Liver (tissue), 9 donors: ENCODE results near the gene HGS. TPM values are rescaled to one million over a fixed set of nuclear protein-coding genes. Genes with fewer than 3 reads are reported as not detected.

Experiments used
- DNase-seq: peaks from one replicate; pipeline ENCODE4 v3.0.0-alpha.2; 2017; ENCODE audit warnings: low spot score
- H3K27ac ChIP-seq, 2 donors: one replicate each; pipeline ENCODE4 v1.7.0; 2013; ENCODE audit warnings: inconsistent platforms in 2 of 2, low read length in 2 of 2, control low read depth in 1 of 2, low read depth in 1 of 2, mild to moderate bottlenecking in 1 of 2
- H3K27me3 ChIP-seq, 4 donors: one replicate each; pipeline versions ENCODE4 v1.6.1 to v1.7.0; 2013; ENCODE audit warnings: low read length in 3 of 4, inconsistent platforms in 1 of 4, mild to moderate bottlenecking in 1 of 4, moderate library complexity in 1 of 4; ENCODE audit not compliant: control insufficient read depth in 4 of 4, insufficient read depth in 4 of 4
- H3K36me3 ChIP-seq, 4 donors: one replicate each; pipeline versions ENCODE4 v1.6.1 to v1.7.0; 2013; ENCODE audit warnings: low read length in 3 of 4, mild to moderate bottlenecking in 3 of 4, low read depth in 1 of 4, moderate library complexity in 1 of 4; ENCODE audit not compliant: control insufficient read depth in 4 of 4, insufficient read depth in 3 of 4
- H3K4me1 ChIP-seq, 4 donors: one replicate each; pipeline versions ENCODE4 v1.6.1 to v1.7.0; 2013; ENCODE audit warnings: low read length in 3 of 4, mild to moderate bottlenecking in 3 of 4, moderate library complexity in 1 of 4; ENCODE audit not compliant: control insufficient read depth in 4 of 4, insufficient read depth in 4 of 4
- H3K4me3 ChIP-seq, 3 donors: one replicate each; pipeline versions ENCODE4 v1.6.1 to v1.7.0; 2013; ENCODE audit warnings: low read length in 3 of 3, control low read depth in 1 of 3, low read depth in 1 of 3, mild to moderate bottlenecking in 1 of 3
- H3K9ac ChIP-seq, 2 donors: one replicate each; pipeline ENCODE4 v1.7.0; 2013; ENCODE audit warnings: low read length in 2 of 2, mild to moderate bottlenecking in 2 of 2, moderate library complexity in 2 of 2, control low read depth in 1 of 2, low read depth in 1 of 2
- H3K9me3 ChIP-seq, 4 donors: one replicate each; pipeline versions ENCODE4 v1.6.1 to v1.7.0; 2013; ENCODE audit warnings: low read length in 3 of 4; ENCODE audit not compliant: control insufficient read depth in 4 of 4
- ATF3 ChIP-seq: IDR thresholded peaks from 2 replicates; pipeline ENCODE4 v1.6.1; 2016; ENCODE audit warnings: antibody characterized with exemption
- CTCF ChIP-seq: fragments of 150-350 bp; IDR thresholded peaks from 2 replicates; pipeline ENCODE4 v1.5.1; 2017; ENCODE audit warnings: improper control_type of control experiment, low read depth, low read length; ENCODE audit not compliant: missing input control
- EGR1 ChIP-seq, 2 donors: IDR thresholded peaks; 2 replicates each; pipeline ENCODE4 v1.6.1; 2016 to 2018; ENCODE audit warnings: antibody characterized with exemption in 2 of 2, low read depth in 2 of 2
- FOXA1 ChIP-seq: IDR thresholded peaks from 2 replicates; pipeline ENCODE4 v1.6.1; 2016; ENCODE audit warnings: antibody characterized with exemption
- FOXA2 ChIP-seq: IDR thresholded peaks from 2 replicates; pipeline ENCODE4 v1.6.1; 2016; ENCODE audit warnings: antibody characterized with exemption
- GABPA ChIP-seq, 2 donors: IDR thresholded peaks in 1 of 2; conservative IDR thresholded peaks in 1 of 2; 2 replicates each; pipeline ENCODE4 v1.6.1; 2016; ENCODE audit warnings: antibody characterized with exemption in 2 of 2, mild to moderate bottlenecking in 1 of 2, moderate library complexity in 1 of 2
- HNF4A ChIP-seq, 2 donors: conservative IDR thresholded peaks; 2 replicates each; pipeline ENCODE4 v1.6.1; 2016; ENCODE audit warnings: antibody characterized with exemption in 2 of 2, mild to moderate bottlenecking in 2 of 2
- HNF4G ChIP-seq: IDR thresholded peaks from 2 replicates; pipeline ENCODE4 v1.6.1; 2016; ENCODE audit warnings: antibody characterized with exemption
- JUND ChIP-seq, 2 donors: IDR thresholded peaks; 2 replicates each; pipeline ENCODE4 v1.6.1; 2016; ENCODE audit warnings: antibody characterized with exemption in 2 of 2
- MAX ChIP-seq: IDR thresholded peaks from 2 replicates; pipeline ENCODE4 v1.6.1; 2016; ENCODE audit warnings: antibody characterized with exemption
- NR2F2 ChIP-seq: IDR thresholded peaks from 2 replicates; pipeline ENCODE4 v1.6.1; 2016; ENCODE audit warnings: antibody characterized with exemption
- RAD21 ChIP-seq, 2 donors: IDR thresholded peaks; 2 replicates each; pipeline ENCODE4 v1.6.1; 2016; ENCODE audit warnings: antibody characterized with exemption in 2 of 2, mild to moderate bottlenecking in 2 of 2
- REST ChIP-seq: IDR thresholded peaks from 2 replicates; pipeline ENCODE4 v1.6.1; 2016; ENCODE audit warnings: antibody characterized with exemption, mild to moderate bottlenecking
- RXRA ChIP-seq, 2 donors: IDR thresholded peaks; 2 replicates each; pipeline ENCODE4 v1.6.1; 2017 to 2018; ENCODE audit warnings: antibody characterized with exemption in 2 of 2, mild to moderate bottlenecking in 1 of 2
- SP1 ChIP-seq: IDR thresholded peaks from 2 replicates; pipeline ENCODE4 v1.6.1; 2018; ENCODE audit warnings: antibody characterized with exemption, mild to moderate bottlenecking
- TAF1 ChIP-seq: conservative IDR thresholded peaks from 2 replicates; pipeline ENCODE4 v1.6.1; 2016; ENCODE audit warnings: antibody characterized with exemption, mild to moderate bottlenecking
- YY1 ChIP-seq: IDR thresholded peaks from 2 replicates; pipeline ENCODE4 v1.6.1; 2016; ENCODE audit warnings: antibody characterized with exemption, mild to moderate bottlenecking
- ZBTB33 ChIP-seq: IDR thresholded peaks from 2 replicates; pipeline ENCODE4 v1.6.1; 2016; ENCODE audit warnings: antibody characterized with exemption
- WGBS: extraction: QIAGEN DNeasy Blood & Tissue Kit; methylation state at CpG from one replicate; pipeline ENCODE4 v1.1.7; 2013; 5-methylcytosine and 5-hydroxymethylcytosine counted together
- polyA plus RNA-seq, 2 donors: library from polyadenylated mRNA; stranded (reverse) in 1 of 2; unstranded in 1 of 2; fragments of 200-250 nt in 1 of 2; fragments of >200 nt in 1 of 2; fragmentation: Nextera tagmentation in 1 of 2; extraction: Ambion mirVana in 1 of 2; gene quantifications; one replicate each; pipeline versions ENCODE4 v1.2.1 to v1.2.3, GENCODE V29; 2013 to 2015
- total RNA-seq, 2 donors: library from RNA; depleted of rRNA; stranded (reverse); fragments of >200 nt; gene quantifications; one replicate each; pipeline ENCODE4 v1.2.3, GENCODE V29; 2014
- donor health status: healthy.
- donor health status: healthy.
- donor health status: healthy.
- donor health status: healthy.
- donor health status: healthy.

The HGS gene
- total and polyA plus RNA-seq, 4 donors, result 21.8 to 31.6 (median 28.2) TPM

- H3K4me3 ChIP-seq, result no peak overlapping the region
- peaks cover 13 to 50% (median 37%) of the 10 kb centered on the region in 4 donors for H3K4me1 ChIP-seq
- H3K27me3 ChIP-seq, result no peaks in the 10 kb centered on the region
- no peak overlapping the region for H3K9ac ChIP-seq
- DNase-seq, result no peak
- no peaks in the 10 kb centered on the region for H3K36me3 ChIP-seq
- WGBS, result 42% methylated on average over 11 of the region's 11 CpGs
- no peak for TF ChIP-seq ZBTB33
- no peak for TF ChIP-seq NR2F2
- no peak for TF ChIP-seq FOXA2
- no peak for TF ChIP-seq CTCF
- no peak for TF ChIP-seq JUND (IDR thresholded peaks at IDR 0.05)
- peak; percentile 86 to 90 for TF ChIP-seq HNF4A (conservative IDR thresholded peaks at IDR 0.05)
- no peak for TF ChIP-seq RAD21 (IDR thresholded peaks at IDR 0.05)
- no peak for TF ChIP-seq ATF3
- TF ChIP-seq RXRA (IDR thresholded peaks at IDR 0.05), result peak; percentile 50 to 59
- TF ChIP-seq GABPA (IDR thresholded peaks at IDR 0.05 in 1 of 2, conservative IDR thresholded peaks at IDR 0.05 in 1 of 2), result peak in 1 of 2 donors; percentile 69
- TF ChIP-seq HNF4G, result peak; percentile 69
- TF ChIP-seq REST, result no peak
- TF ChIP-seq TAF1, result no peak
- TF ChIP-seq MAX, result no peak
- no peak for TF ChIP-seq EGR1 (IDR thresholded peaks at IDR 0.05; ENCODE audit: low read depth in 2 of 2)
- no peak for TF ChIP-seq FOXA1
- peak; percentile 72 for TF ChIP-seq SP1
- no peak for TF ChIP-seq YY1
- H3K9me3 ChIP-seq, result no peaks in the 10 kb centered on the region
- peak overlapping the region; percentile 32 to 54 for H3K27ac ChIP-seq
Observed at GRCh38 chr17:81680150-81680549, 3.7 kb upstream of the HGS start.
